NCI-H1092 treated with DMSO at 0.1 percent for 48 hours (cell line): ENCODE measurements around the gene RIBC1.
"Not testable (repeated sequence)": the region's sequence is repeated elsewhere in the genome, so short reads cannot be mapped to it uniquely, and the experiment has no call there.

Experiments used
- DNase-seq: peaks from one replicate; lab custom pipeline; 2025; lab: John Stamatoyannopoulos, UW

The RIBC1 gene

GRCh38 chrX:53437206-53437605 lies 14.5 kb downstream of the RIBC1 start:
- DNase-seq = no peak

- peak; percentile 58 for DNase-seq
Observed at GRCh38 chrX:53438174-53438831, 15.6 kb downstream of the RIBC1 start.

- DNase-seq = no peak
Observed at GRCh38 chrX:53438832-53439230, 16.2 kb downstream of the RIBC1 start.

GRCh38 chrX:53440101-53440500 lies 17.4 kb downstream of the RIBC1 start:
- peak; percentile 69 for DNase-seq

GRCh38 chrX:53440621-53441517 lies 18.2 kb downstream of the RIBC1 start:
- DNase-seq = peak; percentile 69

- peak; percentile 92 for DNase-seq
Observed at GRCh38 chrX:53441531-53442321, 19.1 kb downstream of the RIBC1 start.

- DNase-seq = no peak
Observed at GRCh38 chrX:53442322-53442631, 19.6 kb downstream of the RIBC1 start.

- DNase-seq = peak; percentile 49
Observed at GRCh38 chrX:53445977-53446376, 23.3 kb downstream of the RIBC1 start.

- DNase-seq = no peak
Observed at GRCh38 chrX:53447441-53447840, 24.8 kb downstream of the RIBC1 start.

- no peak for DNase-seq
Observed at GRCh38 chrX:53449632-53450031, 27.0 kb downstream of the RIBC1 start.

GRCh38 chrX:53452812-53453211 lies 30.1 kb downstream of the RIBC1 start:
- no peak for DNase-seq

- DNase-seq = no peak
Observed at GRCh38 chrX:53456254-53456653, 33.6 kb downstream of the RIBC1 start.

GRCh38 chrX:53458082-53458481 lies 35.4 kb downstream of the RIBC1 start:
- no peak for DNase-seq

GRCh38 chrX:53468659-53469058 lies 46.0 kb downstream of the RIBC1 start:
- not testable (repeated sequence) for DNase-seq

GRCh38 chrX:53471346-53471745 lies 48.7 kb downstream of the RIBC1 start:
- DNase-seq = no peak

- DNase-seq = no peak
Observed at GRCh38 chrX:53474707-53475106, 52.0 kb downstream of the RIBC1 start.

GRCh38 chrX:53476371-53476770 lies 53.7 kb downstream of the RIBC1 start:
- no peak for DNase-seq

- DNase-seq = no peak
Observed at GRCh38 chrX:53479301-53479700, 56.6 kb downstream of the RIBC1 start.
